WTC11 (cell line): ENCODE results near the gene OTUB1. TPM values are rescaled to one million over a fixed set of nuclear protein-coding genes. Genes with fewer than 3 reads are reported as not detected.

Experiments
- ATF1 ChIP-seq: sonication (generic); formaldehyde crosslinking; IDR thresholded peaks from 2 replicates; pipeline ENCODE4 v1.8.1; 2023; ENCODE audit warnings: mild to moderate bottlenecking, moderate library complexity, missing genetic modification reagents
- CDX4 ChIP-seq: fragments of 250-450 bp; sonication (Bioruptor Pico); IDR thresholded peaks from 2 replicates; pipeline ENCODE4 v1.9.0; 2021; ENCODE audit warnings: moderate library complexity, mild to moderate bottlenecking, inconsistent platforms, borderline replicate concordance
- CREB1 ChIP-seq: sonication (generic); formaldehyde crosslinking; IDR thresholded peaks from 2 replicates; pipeline ENCODE4 v1.8.0; 2023; ENCODE audit warnings: mild to moderate bottlenecking, missing genetic modification reagents
- CREM ChIP-seq: sonication (generic); formaldehyde crosslinking; IDR thresholded peaks from 2 replicates; pipeline ENCODE4 v1.8.1; 2022; ENCODE audit warnings: mild to moderate bottlenecking, missing genetic modification reagents, moderate library complexity
- E2F4 ChIP-seq: sonication (generic); formaldehyde crosslinking; IDR thresholded peaks from 2 replicates; pipeline ENCODE4 v1.8.1; 2022; ENCODE audit warnings: low read depth, mild to moderate bottlenecking, moderate library complexity, missing genetic modification reagents, borderline replicate concordance
- ELF4 ChIP-seq: sonication (generic); formaldehyde crosslinking; IDR thresholded peaks from 2 replicates; pipeline ENCODE4 v1.8.1; 2022; ENCODE audit warnings: low read depth, mild to moderate bottlenecking, moderate library complexity, missing genetic modification reagents
- ERG ChIP-seq: fragments of 250-450 bp; sonication (Bioruptor Pico); IDR thresholded peaks from 2 replicates; pipeline ENCODE4 v1.8.0; 2021; ENCODE audit warnings: mild to moderate bottlenecking
- ETV6 ChIP-seq: sonication (generic); formaldehyde crosslinking; IDR thresholded peaks from 2 replicates; pipeline ENCODE4 v1.8.1; 2022; ENCODE audit warnings: mild to moderate bottlenecking, missing genetic modification reagents
- HMGA2 ChIP-seq: fragments of 250-450 bp; sonication (Bioruptor Pico); IDR thresholded peaks from 2 replicates; pipeline ENCODE4 v1.4.0; 2021; ENCODE audit warnings: mild to moderate bottlenecking, moderate library complexity
- MYBL2 ChIP-seq: sonication (generic); formaldehyde crosslinking; IDR thresholded peaks from 2 replicates; pipeline ENCODE4 v1.8.1; 2023; ENCODE audit warnings: mild to moderate bottlenecking, moderate library complexity, missing genetic modification reagents
- NFATC4 ChIP-seq: fragments of 250-450 bp; sonication (Bioruptor Pico); IDR thresholded peaks from 2 replicates; pipeline ENCODE4 v1.9.0; 2021; ENCODE audit warnings: mild to moderate bottlenecking
- NFYB ChIP-seq: sonication (generic); formaldehyde crosslinking; conservative IDR thresholded peaks from 2 replicates; pipeline ENCODE4 v1.8.0; 2022; ENCODE audit warnings: low read depth, missing genetic modification reagents
- NR3C1 ChIP-seq: sonication (generic); formaldehyde crosslinking; conservative IDR thresholded peaks from 2 replicates; pipeline ENCODE4 v1.8.1; 2023; ENCODE audit warnings: low read depth, mild to moderate bottlenecking, missing genetic modification reagents
- OVOL2 ChIP-seq: fragments of 250-450 bp; sonication (Bioruptor Pico); IDR thresholded peaks from 2 replicates; pipeline ENCODE4 v1.9.0; 2021; ENCODE audit warnings: mild to moderate bottlenecking, borderline replicate concordance
- SMAD3 ChIP-seq: sonication (generic); formaldehyde crosslinking; IDR thresholded peaks from 2 replicates; pipeline ENCODE4 v1.8.0; 2022; ENCODE audit warnings: missing genetic modification reagents, mild to moderate bottlenecking, borderline replicate concordance
- STAT6 ChIP-seq: sonication (generic); formaldehyde crosslinking; conservative IDR thresholded peaks from 2 replicates; pipeline ENCODE4 v1.8.1; 2023; ENCODE audit warnings: mild to moderate bottlenecking, low read depth, missing genetic modification reagents, moderate library complexity
- TP53 ChIP-seq: sonication (generic); formaldehyde crosslinking; IDR thresholded peaks from 2 replicates; pipeline ENCODE4 v1.8.1; 2023; ENCODE audit warnings: mild to moderate bottlenecking, missing genetic modification reagents
- USF1 ChIP-seq: sonication (generic); formaldehyde crosslinking; IDR thresholded peaks from 2 replicates; pipeline ENCODE4 v1.8.0; 2022; ENCODE audit warnings: mild to moderate bottlenecking, missing genetic modification reagents
- ZBTB21 ChIP-seq: sonication (generic); formaldehyde crosslinking; IDR thresholded peaks from 2 replicates; pipeline ENCODE4 v1.8.1; 2023; ENCODE audit warnings: mild to moderate bottlenecking, missing genetic modification reagents, borderline replicate concordance
- ZMAT4 ChIP-seq: fragments of 250-450 bp; sonication (Bioruptor Pico); IDR thresholded peaks from 2 replicates; pipeline ENCODE4 v1.9.0; 2021; ENCODE audit warnings: mild to moderate bottlenecking
- ZNF425 ChIP-seq: fragments of 250-450 bp; sonication (Bioruptor Pico); conservative IDR thresholded peaks from 2 replicates; pipeline ENCODE4 v1.9.0; 2021; ENCODE audit warnings: mild to moderate bottlenecking
- ZNF532 ChIP-seq: fragments of 250-450 bp; sonication (Bioruptor Pico); IDR thresholded peaks from 2 replicates; pipeline ENCODE4 v1.9.0; 2021; ENCODE audit warnings: mild to moderate bottlenecking, borderline replicate concordance
- ZSCAN18 ChIP-seq: fragments of 250-450 bp; sonication (Bioruptor Pico); IDR thresholded peaks from 2 replicates; pipeline ENCODE4 v2.1.2; 2022; ENCODE audit warnings: mild to moderate bottlenecking, moderate library complexity
- total RNA-seq: library from RNA; stranded (reverse); gene quantifications from 3 replicates; pipeline ENCODE4 v1.2.3, GENCODE V29; 2021

Gene OTUB1
- total RNA-seq, 1 experiment from 2014 or later: 112 TPM

- TF ChIP-seq USF1 (CRISPR knock-in tag) (no peak), CREM (CRISPR knock-in tag) (0 out of 2 replicates have a peak, but pooled peaks have one; percentile 19), HMGA2 (CRISPR knock-in tag) (no peak), CDX4 (CRISPR knock-in tag) (no peak), CREB1 (CRISPR knock-in tag) (no peak), ZNF532 (CRISPR knock-in tag) (no peak), ERG (CRISPR knock-in tag) (no peak), NR3C1 (CRISPR knock-in tag) (0 out of 2 replicates have a peak, but pooled peaks have one; percentile 77), ATF1 (CRISPR knock-in tag) (no peak), ZMAT4 (CRISPR knock-in tag) (no peak), OVOL2 (no peak), MYBL2 (CRISPR knock-in tag) (no peak; the same call in 1 of the 2 replicates), ZBTB21 (CRISPR knock-in tag) (no peak; the same call in 1 of the 2 replicates), SMAD3 (no peak), ZSCAN18 (CRISPR knock-in tag) (no peak), E2F4 (no peak), NFATC4 (CRISPR knock-in tag) (no peak), TP53 (no peak), NFYB (CRISPR knock-in tag) (no peak), ELF4 (CRISPR knock-in tag) (no peak), ZNF425 (CRISPR knock-in tag) (no peak), ETV6 (CRISPR knock-in tag) (peak; percentile 35; the same call in 1 of the 2 replicates), STAT6 (CRISPR knock-in tag) (peak; percentile 92; the same call in 1 of the 2 replicates)
These were observed 13.2 kb downstream of the OTUB1 start (continued) for GRCh38 chr11:63999349-64000025.
